ENCODE results near the gene FBXW12.

The FBXW12 gene

GRCh38 chr3:48437812-48438211, 65.8 kb downstream of the FBXW12 start:
- no peak for DNase-seq

DNA sequence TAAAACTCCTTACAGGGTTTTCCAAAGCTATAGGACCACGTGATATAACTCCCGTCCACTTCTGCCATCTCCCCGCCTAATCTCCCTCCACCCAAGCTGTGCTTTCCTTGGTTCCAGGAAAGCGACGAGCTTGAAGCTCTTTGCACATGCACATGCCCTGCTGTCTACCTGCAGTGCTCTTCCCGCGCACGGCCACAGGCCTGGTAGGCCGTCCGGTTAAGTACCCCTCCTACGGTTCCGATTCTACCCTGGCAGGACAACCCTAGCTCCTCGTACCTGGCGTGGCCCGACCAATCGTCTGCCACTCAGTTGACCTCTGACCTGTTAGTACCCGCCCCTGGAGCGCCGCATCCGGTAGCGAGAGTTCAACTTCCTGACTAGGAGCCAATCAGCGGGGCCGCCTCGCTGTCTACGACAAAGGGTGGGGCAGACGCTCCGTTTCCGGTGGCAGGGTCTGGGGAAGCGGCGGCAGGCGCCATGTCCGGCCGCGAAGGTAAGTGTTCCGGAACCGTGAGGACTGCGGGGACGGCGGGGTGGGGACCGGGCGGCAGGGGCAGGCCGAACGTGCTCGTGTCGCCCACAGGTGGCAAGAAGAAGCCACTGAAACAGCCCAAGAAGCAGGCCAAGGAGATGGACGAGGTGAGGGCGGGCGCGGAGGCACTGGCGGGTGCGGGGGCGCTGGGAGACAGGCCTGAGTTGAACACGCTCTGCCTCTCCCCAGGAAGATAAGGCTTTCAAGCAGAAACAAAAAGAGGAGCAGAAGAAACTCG, 68.0 kb downstream of the FBXW12 start, which contains the start of the genes CCDC51 and TMA7:
Gene CCDC51, minus strand, starts transcription at position 300 of the 770 bp plus-strand sequence. CDS start 4,991 bp downstream, outside the sequence.
Gene TMA7, plus strand, starts transcription at position 438 of the 770 bp plus-strand sequence. Its CDS starts 40 bp downstream, at position 478.
- DNase-seq: peak; percentile 96

GRCh38 chr3:48440590-48440958, 68.6 kb downstream of the FBXW12 start:
- peak; percentile 17 for DNase-seq

DNA sequence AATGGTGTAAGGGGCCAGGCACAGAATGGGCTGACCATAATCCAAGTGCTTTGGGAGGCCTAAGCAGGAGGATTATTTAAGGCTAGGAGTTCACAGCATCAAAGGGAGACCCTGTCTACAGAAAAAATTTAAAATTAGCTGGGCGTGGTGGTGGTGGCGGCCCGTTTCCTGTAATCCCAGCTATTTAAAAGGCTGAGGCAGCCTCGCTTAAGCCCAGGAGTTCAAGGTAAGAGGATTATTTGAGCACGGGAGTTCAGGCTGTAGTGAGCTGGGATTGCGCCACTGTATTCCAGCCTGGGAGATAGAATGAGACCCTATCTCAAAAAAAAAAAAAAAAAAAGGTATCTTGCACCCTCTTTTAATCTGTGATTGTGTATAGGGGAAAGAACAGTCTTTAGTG, 69.9 kb downstream of the FBXW12 start:
- DNase-seq: no peak
